GM18909 (cell line): ENCODE data around the gene CADPS2.

Source experiments
- ATAC-seq: cut with Tn5 transposase; IDR thresholded peaks from one replicate; pipeline ENCODE4 v1.9.1; 2021; ENCODE audit warnings: mild to moderate bottlenecking; ENCODE audit not compliant: unreplicated experiment, poor library complexity

CADPS2 gene

DNA sequence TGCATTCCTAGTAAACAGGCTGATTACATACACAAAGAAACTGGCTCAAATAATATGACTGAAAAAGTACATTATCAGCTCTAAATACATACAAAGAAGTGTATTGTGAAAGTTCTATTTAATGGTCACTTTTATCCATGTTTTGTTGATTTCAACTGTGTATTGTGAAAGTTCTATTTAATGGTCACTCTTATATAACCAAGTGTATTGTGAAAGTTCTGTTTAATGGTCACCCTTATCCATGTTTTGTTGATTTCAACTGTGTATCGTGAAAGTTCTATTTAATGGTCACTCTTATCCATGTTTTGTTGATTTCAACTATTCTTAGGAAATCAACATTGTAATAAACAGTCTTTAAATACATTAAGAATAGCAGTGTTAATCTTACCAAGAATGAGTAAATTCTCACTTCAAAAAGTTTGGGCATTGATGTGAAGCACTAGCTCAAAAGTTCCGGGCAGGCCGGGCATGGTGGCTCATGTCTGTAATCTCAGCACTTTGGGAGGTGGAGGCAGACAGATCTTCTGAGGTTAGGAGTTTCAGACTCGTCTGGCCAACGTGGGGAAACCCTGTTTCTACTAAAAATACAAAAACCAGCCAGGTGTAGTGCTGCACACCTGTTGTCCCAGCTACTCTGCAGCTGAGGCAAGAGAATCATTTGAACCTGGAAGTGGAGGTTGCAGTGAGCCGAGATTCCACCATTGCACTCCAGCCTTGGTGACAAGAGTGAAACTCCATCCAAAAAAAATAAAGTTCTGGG, 546.9 kb downstream of the CADPS2 start:
- ATAC-seq: no peak

DNA sequence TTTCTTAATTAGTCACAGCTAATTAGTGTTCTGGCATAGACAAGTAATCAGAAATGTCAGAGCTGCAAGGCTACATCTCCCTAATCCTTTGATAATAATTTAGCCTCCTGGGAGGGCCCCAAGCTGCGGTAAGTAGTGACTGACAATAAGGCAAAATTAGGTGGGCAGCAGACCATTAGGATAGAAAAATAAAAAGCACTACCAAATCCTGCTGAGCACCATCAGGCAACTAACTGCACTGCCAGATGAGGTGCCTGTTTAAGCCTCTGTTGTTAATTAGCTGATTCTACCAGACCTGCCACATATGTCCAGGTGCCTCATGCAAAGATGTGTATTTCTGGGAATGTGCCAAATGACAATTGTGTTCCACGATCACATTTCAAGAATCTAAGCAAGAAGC, 549.2 kb downstream of the CADPS2 start:
- no peak for ATAC-seq

DNA sequence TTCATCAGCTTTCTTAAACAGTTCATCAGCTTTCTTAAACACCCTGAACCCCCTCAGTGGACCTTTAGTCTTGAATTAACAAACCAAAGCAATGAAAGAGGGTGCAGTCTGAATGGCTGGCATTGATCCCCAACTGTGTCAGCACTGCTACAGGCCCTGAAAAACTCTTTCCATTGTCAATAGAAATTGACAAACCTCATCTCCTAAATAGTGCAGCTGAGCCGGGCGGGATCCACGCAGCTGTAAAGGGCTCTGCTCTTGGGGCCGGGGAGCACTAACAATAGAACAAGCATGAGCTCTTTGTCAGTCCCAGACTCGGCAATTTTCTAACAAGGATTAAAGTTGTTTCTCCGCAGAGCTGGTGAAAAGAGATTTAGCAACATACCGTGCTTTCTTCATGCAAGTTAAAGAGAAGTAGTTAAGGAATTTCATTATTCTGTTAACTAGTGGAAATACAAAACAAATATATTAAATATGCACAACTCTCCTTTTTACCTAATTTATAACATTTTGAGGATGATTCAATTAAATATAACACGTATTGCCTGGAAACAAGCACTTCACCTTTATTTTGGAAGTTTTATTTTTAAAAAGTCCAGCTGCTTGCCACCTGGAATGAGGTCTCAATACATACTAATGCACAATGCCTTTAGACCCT, 557.0 kb downstream of the CADPS2 start:
- no peak for ATAC-seq

DNA sequence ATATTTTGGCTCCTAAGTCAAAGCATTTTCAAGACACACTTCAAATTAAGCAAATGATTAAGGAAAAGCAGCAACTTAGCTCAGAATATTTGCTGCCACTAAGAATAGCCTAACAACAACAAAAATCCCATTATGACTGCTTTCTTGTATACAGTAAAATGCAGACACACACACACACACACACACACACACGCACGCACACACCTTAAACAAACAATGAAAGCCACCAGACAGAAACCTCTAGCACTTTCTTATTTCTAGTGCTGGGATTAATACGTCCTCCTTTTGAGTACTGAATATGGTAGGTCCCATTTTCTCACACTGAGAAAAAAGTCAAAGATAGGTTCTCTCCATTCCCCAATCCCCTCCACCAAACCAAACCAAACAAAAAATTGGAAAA, 558.3 kb downstream of the CADPS2 start:
- ATAC-seq: no peak

DNA sequence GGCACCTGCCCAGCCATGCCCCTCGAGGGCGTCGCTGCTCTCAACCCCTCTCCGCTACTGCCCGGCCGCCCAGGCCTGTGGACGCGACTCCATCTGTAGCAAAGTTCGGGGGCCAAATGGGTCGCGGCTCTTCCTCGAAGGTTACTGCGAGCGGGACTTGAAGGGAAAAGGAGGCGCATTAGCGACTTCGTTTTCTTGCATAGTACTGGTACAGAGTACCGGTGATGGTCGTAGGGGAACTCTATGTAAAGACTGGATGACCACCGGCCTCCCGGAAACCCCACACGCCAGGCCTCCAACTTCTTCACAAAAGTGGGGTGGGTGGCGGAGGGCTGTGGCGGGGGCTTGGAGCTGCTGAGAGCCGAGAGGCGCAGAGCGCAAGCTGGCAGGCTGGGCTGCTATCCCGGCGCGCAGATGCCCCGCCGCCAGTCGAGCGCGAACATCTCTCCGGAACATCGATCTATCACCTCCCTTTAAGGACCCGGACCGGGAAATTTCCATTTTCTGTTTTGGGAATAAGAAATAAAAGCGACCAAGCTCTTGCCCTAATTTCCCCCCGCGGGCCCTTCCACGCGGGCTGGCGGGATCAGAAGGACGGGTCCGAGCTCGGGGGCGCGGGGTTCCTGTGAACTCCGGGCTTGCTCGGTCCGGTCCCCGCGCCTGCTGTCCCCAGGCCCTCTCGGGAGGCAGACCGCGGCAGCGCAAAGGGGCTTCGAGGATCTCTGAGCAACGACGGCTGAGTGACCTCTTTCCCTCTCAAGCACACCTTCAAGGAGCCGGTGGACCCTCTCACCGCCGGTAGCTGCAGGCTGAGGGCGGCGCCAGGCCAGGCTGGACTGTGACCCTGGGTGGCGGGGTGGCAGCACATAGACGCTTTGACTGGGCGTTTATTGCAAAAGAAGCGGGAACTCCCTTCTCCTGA, 569.5 kb downstream of the CADPS2 start:
- ATAC-seq: no peak

DNA sequence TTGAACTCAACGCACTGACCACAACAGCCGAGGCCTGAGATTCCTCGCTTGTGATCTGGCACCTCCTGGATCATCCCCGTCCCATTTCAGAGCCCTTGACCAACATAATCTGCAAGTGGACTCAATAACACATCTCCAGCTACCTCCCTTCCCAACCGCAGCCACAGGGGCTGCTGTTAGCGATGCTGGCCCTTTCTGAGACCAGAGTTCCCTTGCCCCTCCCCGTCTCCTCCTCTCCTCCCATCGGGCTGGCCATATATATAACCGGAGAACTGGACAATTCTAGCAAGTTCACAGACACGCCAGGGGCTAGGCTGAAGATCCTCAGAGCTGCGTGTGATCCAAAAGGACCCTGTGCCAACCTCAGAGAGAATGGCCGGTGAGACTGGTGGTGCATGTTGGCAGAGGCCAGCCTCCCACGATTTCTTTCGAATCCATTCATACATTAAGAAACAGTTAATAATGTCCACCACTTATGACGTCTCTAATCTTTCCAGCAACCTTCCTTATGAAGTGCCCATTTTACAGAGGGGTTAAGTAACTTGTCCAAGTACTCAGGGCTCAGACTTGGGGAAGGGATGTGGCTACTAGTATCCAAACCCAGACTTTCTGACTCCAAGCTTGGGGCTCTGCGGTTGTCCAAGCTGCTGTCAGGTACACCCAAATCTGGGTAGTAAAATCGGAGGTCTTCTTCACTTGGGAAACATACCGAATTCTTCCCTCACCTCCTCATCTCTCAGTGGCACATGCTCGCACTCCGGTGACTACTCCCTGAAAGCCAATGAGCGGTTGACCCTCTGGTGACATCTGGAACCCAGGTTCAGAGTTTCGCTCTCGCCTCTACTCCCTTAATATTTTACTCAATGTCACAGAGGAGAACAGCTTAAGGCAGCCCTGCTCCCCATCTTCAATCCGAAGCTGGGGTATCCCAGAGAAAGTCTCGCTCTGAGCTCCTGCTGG, 570.5 kb downstream of the CADPS2 start:
- ATAC-seq: no peak

DNA sequence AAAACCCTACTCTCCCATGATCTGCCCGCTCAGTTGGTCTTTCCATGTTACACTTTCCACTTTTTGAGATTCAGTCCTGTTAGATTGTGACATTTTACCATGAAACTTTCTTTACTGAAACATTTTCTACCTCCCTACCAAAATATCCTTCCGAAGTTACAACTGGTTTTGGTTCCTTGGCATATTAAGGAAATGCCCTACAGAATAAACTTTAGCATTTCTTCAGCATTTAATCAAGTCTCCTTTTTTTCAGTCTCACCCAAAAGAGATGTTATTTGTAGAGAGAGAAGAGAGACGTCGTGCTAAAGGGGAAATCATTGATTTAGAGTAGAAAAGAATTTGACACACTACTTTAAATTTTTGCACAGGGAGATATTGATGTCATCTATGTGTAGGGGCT, 572.0 kb downstream of the CADPS2 start:
- no peak for ATAC-seq

DNA sequence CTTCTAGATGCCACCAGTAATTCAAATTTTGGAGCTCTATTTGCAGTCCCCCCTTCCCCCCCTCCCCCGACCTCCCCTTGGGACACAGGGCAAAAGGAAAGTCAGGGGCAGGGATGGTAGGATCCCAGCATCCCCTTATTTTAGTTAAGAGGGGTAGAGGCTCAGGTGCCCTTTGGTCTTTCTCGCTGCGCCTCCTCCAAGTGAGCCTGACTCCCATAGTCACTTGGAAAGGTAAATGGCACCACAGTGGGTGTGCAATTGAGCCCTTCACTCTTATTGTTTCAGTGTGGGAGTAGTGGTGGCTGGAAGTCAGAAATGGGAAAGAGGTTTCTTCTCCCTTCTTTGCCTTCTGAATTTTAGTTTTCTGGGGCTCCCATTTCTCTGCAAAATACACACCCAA, 573.5 kb downstream of the CADPS2 start:
- no peak for ATAC-seq

DNA sequence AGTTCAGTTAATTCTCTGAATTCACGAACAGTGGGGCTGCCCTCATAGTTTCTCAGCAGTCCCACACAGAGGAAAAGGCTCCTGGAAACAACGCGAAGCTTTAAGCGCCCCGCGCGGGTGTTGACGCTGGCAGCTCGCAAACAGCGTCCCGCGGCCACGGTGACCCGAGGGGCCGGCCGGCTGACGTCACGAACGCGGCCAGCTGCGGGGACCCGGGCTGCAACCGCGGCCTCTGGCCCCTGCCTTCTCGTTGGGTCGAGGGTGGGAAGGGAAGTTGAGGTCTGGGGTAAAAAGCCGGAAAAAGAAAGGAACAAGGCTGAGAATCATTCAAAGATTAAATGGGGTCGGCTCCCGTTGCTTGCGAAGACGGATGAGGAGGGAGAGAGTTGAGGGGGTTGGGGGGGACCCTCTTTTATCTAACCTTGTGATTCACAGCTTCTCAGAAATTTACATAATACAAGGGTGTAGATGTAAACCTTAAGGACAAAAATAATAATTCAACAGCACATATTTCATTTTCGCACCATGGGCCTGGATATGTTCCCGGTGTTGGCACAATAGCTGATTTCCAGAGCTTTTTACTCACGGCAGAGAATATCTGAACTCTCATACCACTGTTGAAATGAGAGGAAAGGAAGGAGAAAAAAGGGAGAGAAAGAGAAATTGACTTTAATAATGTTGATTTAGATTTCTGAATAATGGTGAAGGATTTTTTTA, 574.4 kb downstream of the CADPS2 start:
- no peak for ATAC-seq

DNA sequence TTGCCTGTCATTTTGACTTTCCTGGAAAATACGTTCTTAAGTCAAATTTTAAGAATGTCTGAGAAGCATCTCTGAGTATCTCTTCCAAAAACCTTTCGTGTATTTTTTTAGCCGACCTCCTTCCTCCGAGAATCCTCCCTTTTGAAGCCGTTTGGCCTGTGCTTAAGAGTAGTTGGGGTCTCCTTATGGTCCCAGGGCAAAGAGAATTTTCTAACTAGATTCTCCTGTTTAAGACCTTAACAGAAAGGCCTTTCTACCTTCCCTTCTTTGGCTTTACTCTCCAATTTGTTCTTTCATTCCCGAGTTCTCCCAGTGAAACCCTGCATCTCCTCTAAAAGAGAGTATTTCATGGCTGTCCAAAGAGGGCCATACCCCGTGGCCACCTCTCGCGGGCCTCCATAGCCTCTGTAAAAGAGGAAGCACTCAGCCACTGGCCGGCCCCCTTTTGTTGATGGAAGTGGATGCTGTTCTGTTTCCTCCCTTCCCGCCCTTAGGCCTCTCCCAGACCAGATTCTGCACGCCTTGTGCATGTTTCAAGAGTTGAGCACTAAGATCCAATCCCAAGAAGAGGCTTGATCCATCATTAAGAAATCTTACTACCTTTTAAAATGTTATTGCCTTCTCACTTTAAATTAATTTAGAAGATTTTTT, 575.1 kb downstream of the CADPS2 start:
- no peak for ATAC-seq

DNA sequence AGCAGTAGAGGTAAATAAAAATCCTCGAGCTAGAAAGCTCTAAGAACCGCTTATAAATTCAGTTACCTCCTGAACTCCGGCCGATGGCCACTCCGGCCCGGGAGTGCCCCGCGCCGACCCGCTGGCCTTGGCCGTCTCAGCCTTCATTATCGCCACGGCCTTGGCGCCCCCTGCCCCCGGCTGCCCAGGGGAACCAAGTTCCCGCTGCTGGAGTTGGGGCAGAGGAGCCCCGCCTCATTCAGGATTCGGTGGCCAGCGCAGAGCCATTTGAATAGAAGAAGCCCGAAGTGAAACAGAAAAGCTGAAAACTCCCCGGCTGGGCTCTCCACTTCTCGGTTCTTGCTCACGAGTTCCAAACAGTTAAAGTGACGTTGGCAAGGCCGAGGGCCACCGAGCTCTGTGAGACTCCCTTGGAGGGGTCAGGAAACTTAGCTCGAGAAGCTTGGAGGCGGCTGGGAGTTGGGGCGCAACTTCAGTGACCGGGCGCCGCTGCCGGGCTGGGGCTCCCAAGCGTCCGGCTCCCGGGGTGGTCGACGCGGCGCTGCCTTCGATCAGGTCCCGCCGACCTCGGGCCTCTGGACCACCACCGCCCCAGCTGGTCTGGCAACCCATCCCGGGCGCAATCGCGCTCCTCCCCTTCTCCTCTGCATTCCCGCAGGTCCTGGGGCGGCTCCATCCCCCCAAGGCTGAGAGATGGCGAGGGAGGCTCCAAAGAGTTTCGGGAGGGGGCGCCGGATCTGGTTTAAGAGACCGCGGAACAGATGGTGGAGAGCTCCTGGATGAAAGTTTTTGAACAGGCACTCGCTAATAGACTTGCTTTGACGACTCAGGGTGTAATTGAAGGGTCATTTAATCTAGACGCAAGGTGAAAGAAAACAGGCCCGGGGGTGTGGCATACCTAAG, 575.9 kb downstream of the CADPS2 start:
- no peak for ATAC-seq

DNA sequence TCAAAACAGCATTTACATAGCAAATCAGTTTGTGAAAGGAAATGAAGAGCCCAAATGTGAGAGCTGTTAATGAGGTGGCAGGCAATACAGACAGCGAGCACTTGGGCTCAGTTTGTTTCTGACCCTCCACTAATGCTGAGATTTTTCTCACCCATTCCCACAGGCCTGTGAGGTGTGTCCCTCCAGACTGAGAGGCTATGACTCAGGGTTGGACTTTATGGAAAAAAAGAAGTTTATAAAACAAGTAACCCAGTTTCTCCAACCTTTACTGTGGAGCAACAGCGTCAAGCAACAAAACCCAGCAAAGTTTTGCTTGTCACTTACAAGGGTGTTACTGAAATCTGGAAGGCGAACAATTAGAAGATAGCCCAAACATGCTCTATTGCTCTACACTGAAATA, 576.8 kb downstream of the CADPS2 start:
- no peak for ATAC-seq

DNA sequence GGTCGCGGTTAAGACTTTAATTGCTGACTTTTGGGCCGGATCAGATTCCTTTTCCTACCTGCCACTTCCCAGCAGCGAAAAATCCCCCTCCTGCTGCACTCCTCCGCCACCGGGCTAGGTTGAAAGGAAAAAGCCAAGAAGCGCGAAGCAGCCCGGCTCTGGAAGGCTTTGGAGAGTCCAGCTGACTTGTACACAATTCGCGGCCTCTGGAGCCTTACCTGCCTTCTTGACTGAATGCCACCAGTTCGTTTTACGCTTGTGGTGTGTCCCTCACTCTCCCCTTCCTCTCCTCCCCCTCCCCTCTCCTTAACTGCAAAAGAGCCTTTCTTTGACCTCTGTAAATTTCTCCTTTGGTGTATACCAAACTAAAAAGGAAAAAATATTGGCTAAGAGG, 579.0 kb downstream of the CADPS2 start:
- ATAC-seq: no peak

DNA sequence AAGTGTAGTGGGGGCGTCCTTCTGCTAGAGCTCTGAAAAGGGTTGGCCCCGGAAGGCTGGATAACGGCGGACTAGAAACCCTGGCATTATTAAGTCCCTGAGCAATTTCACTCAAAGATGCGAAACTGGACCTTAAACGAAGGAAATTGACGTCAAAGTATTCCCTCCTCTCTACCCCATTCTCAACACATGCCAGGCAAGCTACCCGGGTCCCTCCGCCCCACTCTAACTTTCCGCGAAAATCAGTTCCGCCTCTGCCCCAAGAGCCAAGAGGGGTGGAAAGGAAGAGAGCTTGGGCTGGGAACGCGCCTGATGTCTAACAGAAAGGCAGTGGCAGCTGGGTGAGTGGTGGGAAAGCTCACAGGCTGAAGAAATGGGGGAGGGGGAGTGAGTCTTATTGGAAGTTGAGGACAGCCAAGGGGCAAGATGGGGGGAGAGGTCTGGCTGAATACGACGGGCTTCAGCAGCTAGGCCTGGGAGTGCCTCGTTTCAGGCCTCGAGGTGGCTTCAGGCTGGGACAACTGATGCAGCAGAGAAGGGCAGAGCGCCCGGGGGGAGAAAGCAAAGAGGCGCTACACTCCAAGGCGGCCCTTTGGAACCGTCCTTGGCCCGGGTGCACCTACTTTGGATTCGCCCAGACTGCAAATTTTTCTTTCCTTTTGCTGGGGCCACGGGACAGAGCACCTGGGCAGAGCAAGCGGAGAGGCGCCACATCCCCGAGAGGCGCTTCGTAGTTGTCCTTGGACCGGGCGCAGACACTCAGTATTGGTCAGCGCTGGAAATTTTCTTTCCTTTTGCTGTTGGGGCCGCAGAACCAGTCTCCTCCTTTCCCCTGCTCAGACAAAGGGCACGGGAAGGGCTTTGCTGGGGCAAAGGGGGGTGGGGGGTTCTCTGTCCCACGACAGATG, 579.7 kb downstream of the CADPS2 start:
- no peak for ATAC-seq

DNA sequence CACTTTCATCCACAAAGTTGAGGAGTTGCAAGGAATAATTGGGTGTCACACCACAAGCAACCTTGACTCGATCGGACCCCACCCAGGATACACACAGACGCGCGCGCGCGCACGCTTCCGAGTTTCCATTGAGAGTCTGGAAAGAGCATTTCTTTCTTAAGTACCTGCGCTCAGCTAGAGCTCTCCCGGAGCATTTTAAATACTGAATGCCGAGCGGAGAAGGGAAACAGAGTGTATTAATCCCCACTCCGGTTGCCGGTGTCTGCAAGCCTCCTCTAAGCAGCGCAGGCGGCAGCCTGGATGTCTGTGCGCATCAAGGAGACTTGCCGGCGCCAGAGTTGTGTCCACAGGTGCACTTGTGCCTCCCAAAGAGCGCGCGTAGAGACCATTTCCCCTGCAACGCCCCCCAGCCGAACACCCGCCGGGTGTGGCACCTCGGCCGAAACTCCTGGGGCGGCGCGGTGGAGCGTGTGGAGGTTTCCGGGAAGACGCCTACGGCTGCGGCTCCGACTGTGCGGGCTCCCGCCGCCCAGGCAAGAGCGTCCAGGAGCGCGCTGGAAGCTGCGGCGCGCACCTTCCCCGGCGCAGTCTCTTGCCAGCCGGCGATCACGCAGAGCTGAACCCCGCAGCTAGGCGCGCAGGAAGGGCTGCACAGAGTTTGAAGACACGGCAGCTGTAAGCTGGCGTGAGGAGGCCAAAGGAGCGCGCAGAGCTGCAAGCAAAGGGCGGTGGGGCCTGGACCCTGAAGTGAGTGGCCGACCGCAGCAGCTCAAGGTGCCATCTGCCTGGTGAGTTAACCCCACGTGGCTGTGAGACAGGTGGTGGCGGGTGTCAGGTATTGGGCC, 580.6 kb downstream of the CADPS2 start:
- no peak for ATAC-seq

DNA sequence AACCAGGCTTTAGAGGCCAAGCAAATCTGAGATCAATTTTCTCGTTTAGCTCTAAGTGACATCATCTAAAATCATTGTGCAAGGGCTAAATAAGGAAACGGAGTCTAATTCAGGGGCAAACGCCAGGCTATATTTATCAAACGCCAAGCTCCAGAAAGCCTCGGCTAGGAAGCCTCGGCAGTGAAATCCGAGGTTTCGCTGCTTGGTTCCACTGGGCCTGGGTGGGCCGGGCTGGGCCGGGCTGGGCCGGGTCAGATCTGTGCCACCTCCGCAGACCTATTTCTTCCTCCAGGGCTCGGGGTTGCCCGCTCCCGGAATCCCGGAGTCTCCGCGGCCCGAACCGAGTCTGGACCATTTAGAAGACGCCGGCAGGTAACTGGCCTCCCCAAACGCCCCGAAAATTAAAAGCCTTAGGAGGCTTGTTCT, 581.3 kb downstream of the CADPS2 start:
- no peak for ATAC-seq
